WTC11 (cell line): ENCODE measurements around the gene ACBD6. TPM values are rescaled to one million over a fixed set of nuclear protein-coding genes. Genes with fewer than 3 reads are reported as not detected.

Source experiments
- ATAC-seq: fragments of 200-7000 bp; cut with Tn5 transposase; 2 replicates; pipeline ENCODE4 v1.10.0; 2021; ENCODE audit warnings: mild to moderate bottlenecking, moderate library complexity
- CTCF ChIA-PET: fragments of 300-600 bp; sonication (Branson Sonifier 250); formaldehyde crosslinking; loops from one replicate; lab custom pipeline; 2021; ENCODE audit warnings: antibody characterized with exemption; lab: Charles Lee
- POLR2A ChIA-PET: fragments of 350-600 bp; sonication (Branson Sonifier 250); formaldehyde crosslinking; loops from one replicate; lab custom pipeline; 2021; ENCODE audit warnings: antibody characterized with exemption; lab: Charles Lee
- DNase-seq: peaks from one replicate; pipeline ENCODE4 v3.0.0; 2021; ENCODE audit warnings: low spot score
- H3K27ac Mint-ChIP-seq: 2 replicates; pipeline ENCODE4 v1.8.0; 2021; ENCODE audit warnings: mixed read lengths
- H3K27me3 Mint-ChIP-seq: 2 replicates; pipeline ENCODE4 v1.8.0; 2021; ENCODE audit warnings: low read depth, mild to moderate bottlenecking, moderate library complexity, mixed read lengths
- H3K36me3 Mint-ChIP-seq: 2 replicates; pipeline ENCODE4 v1.8.0; 2021; ENCODE audit warnings: mixed read lengths
- H3K4me1 Mint-ChIP-seq: 2 replicates; pipeline ENCODE4 v1.8.0; 2022; ENCODE audit warnings: mixed read lengths
- H3K4me3 Mint-ChIP-seq: 2 replicates; pipeline ENCODE4 v1.8.0; 2021; ENCODE audit warnings: mild to moderate bottlenecking, moderate library complexity, mixed read lengths
- H3K9me3 Mint-ChIP-seq: 2 replicates; pipeline ENCODE4 v1.8.0; 2021; ENCODE audit warnings: mixed read lengths
- ATF6 ChIP-seq: sonication (generic); formaldehyde crosslinking; IDR thresholded peaks from 2 replicates; pipeline ENCODE4 v1.8.1; 2023; ENCODE audit warnings: mild to moderate bottlenecking, missing genetic modification reagents
- FOXP1 ChIP-seq: sonication (generic); formaldehyde crosslinking; IDR thresholded peaks from 2 replicates; pipeline ENCODE4 v1.8.0; 2022; ENCODE audit warnings: missing genetic modification reagents, mild to moderate bottlenecking, moderate library complexity, borderline replicate concordance
- IRF2 ChIP-seq: sonication (generic); formaldehyde crosslinking; IDR thresholded peaks from 2 replicates; pipeline ENCODE4 v1.8.0; 2022; ENCODE audit warnings: low read depth, missing genetic modification reagents, borderline replicate concordance
- MXD4 ChIP-seq: fragments of 250-450 bp; sonication (Bioruptor Pico); IDR thresholded peaks from 2 replicates; pipeline ENCODE4 v1.8.0; 2021; ENCODE audit warnings: mild to moderate bottlenecking, moderate library complexity, borderline replicate concordance
- NFATC4 ChIP-seq: fragments of 250-450 bp; sonication (Bioruptor Pico); IDR thresholded peaks from 2 replicates; pipeline ENCODE4 v1.9.0; 2021; ENCODE audit warnings: mild to moderate bottlenecking
- NR3C1 ChIP-seq: sonication (generic); formaldehyde crosslinking; conservative IDR thresholded peaks from 2 replicates; pipeline ENCODE4 v1.8.1; 2023; ENCODE audit warnings: low read depth, mild to moderate bottlenecking, missing genetic modification reagents
- OVOL2 ChIP-seq: fragments of 250-450 bp; sonication (Bioruptor Pico); IDR thresholded peaks from 2 replicates; pipeline ENCODE4 v1.9.0; 2021; ENCODE audit warnings: mild to moderate bottlenecking, borderline replicate concordance
- TP53 ChIP-seq: sonication (generic); formaldehyde crosslinking; IDR thresholded peaks from 2 replicates; pipeline ENCODE4 v1.8.1; 2023; ENCODE audit warnings: mild to moderate bottlenecking, missing genetic modification reagents
- ZNF317 ChIP-seq: sonication (generic); formaldehyde crosslinking; IDR thresholded peaks from 2 replicates; pipeline ENCODE4 v1.8.1; 2023; ENCODE audit warnings: low read depth, mild to moderate bottlenecking, moderate library complexity, missing genetic modification reagents, borderline replicate concordance
- ZNF425 ChIP-seq: fragments of 250-450 bp; sonication (Bioruptor Pico); conservative IDR thresholded peaks from 2 replicates; pipeline ENCODE4 v1.9.0; 2021; ENCODE audit warnings: mild to moderate bottlenecking
- ZNF532 ChIP-seq: fragments of 250-450 bp; sonication (Bioruptor Pico); IDR thresholded peaks from 2 replicates; pipeline ENCODE4 v1.9.0; 2021; ENCODE audit warnings: mild to moderate bottlenecking, borderline replicate concordance
- total RNA-seq: library from RNA; stranded (reverse); gene quantifications from 3 replicates; pipeline ENCODE4 v1.2.3, GENCODE V29; 2021
- TF ChIP-seq, protein P1 (sequence below): sonication (generic); formaldehyde crosslinking; IDR thresholded peaks from 2 replicates; pipeline ENCODE4 v1.8.1; 2023; ENCODE audit warnings: mild to moderate bottlenecking, missing genetic modification reagents, moderate library complexity
- TF ChIP-seq, protein P2 (sequence below): sonication (generic); formaldehyde crosslinking; IDR thresholded peaks from 2 replicates; pipeline ENCODE4 v1.8.0; 2023; ENCODE audit warnings: missing genetic modification reagents, mild to moderate bottlenecking, borderline replicate concordance
- TF ChIP-seq, protein P3 (sequence below): sonication (generic); formaldehyde crosslinking; IDR thresholded peaks from 2 replicates; pipeline ENCODE4 v1.8.0; 2023; ENCODE audit warnings: mild to moderate bottlenecking, missing genetic modification reagents

The ACBD6 gene
- total RNA-seq, 1 experiment from 2014 or later: 53.5 TPM

- no peaks in the 10 kb centered on the region; the same call in 1 of the 2 replicates for H3K36me3 Mint-ChIP-seq
- ChIA-PET CTCF (interaction anchor here (0.7 to 2.6 kb wide), 4 partner anchors 10 to 1000 kb away, joined by 3 to 16 read pairs (median 8); no protein-coding TSS in a partner anchor), POLR2A (interaction anchor here (0.7 kb wide), 1 partner anchor 8 kb away, joined by 3 read pairs; no protein-coding TSS in a partner anchor)
- TF ChIP-seq MXD4 (CRISPR knock-in tag) (no peak), ATF6 (CRISPR knock-in tag) (no peak)
- TF ChIP-seq, protein P1, sequence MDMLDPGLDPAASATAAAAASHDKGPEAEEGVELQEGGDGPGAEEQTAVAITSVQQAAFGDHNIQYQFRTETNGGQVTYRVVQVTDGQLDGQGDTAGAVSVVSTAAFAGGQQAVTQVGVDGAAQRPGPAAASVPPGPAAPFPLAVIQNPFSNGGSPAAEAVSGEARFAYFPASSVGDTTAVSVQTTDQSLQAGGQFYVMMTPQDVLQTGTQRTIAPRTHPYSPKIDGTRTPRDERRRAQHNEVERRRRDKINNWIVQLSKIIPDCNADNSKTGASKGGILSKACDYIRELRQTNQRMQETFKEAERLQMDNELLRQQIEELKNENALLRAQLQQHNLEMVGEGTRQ (CRISPR knock-in tag): peak; percentile 34
- no peak overlapping the region for H3K4me3 Mint-ChIP-seq
- H3K27ac Mint-ChIP-seq: no peak overlapping the region
- no peaks in the 10 kb centered on the region for H3K9me3 Mint-ChIP-seq
- H3K27me3 Mint-ChIP-seq: no peaks in the 10 kb centered on the region; the same call in 1 of the 2 replicates
- ATAC-seq (no peak), DNase-seq (no peak)
- H3K4me1 Mint-ChIP-seq: peaks cover 21% of the 10 kb centered on the region
Observed at GRCh38 chr1:180262628-180263488, 239.5 kb downstream of the ACBD6 start.

- no peaks in the 10 kb centered on the region; the same call in 1 of the 2 replicates for H3K27me3 Mint-ChIP-seq
- no peak overlapping the region for H3K4me3 Mint-ChIP-seq
- POLR2A ChIA-PET: no interaction called here
- TF ChIP-seq IRF2 (no peak), TP53 (CRISPR knock-in tag) (no peak), NFATC4 (CRISPR knock-in tag) (no peak), OVOL2 (CRISPR knock-in tag) (no peak), NR3C1 (CRISPR knock-in tag) (no peak), FOXP1 (no peak), ZNF532 (no peak), ZNF425 (CRISPR knock-in tag) (no peak), ZNF317 (CRISPR knock-in tag) (no peak)
- TF ChIP-seq, protein P2, sequence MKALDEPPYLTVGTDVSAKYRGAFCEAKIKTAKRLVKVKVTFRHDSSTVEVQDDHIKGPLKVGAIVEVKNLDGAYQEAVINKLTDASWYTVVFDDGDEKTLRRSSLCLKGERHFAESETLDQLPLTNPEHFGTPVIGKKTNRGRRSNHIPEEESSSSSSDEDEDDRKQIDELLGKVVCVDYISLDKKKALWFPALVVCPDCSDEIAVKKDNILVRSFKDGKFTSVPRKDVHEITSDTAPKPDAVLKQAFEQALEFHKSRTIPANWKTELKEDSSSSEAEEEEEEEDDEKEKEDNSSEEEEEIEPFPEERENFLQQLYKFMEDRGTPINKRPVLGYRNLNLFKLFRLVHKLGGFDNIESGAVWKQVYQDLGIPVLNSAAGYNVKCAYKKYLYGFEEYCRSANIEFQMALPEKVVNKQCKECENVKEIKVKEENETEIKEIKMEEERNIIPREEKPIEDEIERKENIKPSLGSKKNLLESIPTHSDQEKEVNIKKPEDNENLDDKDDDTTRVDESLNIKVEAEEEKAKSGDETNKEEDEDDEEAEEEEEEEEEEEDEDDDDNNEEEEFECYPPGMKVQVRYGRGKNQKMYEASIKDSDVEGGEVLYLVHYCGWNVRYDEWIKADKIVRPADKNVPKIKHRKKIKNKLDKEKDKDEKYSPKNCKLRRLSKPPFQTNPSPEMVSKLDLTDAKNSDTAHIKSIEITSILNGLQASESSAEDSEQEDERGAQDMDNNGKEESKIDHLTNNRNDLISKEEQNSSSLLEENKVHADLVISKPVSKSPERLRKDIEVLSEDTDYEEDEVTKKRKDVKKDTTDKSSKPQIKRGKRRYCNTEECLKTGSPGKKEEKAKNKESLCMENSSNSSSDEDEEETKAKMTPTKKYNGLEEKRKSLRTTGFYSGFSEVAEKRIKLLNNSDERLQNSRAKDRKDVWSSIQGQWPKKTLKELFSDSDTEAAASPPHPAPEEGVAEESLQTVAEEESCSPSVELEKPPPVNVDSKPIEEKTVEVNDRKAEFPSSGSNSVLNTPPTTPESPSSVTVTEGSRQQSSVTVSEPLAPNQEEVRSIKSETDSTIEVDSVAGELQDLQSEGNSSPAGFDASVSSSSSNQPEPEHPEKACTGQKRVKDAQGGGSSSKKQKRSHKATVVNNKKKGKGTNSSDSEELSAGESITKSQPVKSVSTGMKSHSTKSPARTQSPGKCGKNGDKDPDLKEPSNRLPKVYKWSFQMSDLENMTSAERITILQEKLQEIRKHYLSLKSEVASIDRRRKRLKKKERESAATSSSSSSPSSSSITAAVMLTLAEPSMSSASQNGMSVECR (CRISPR knock-in tag): no peak
- TF ChIP-seq, protein P3, sequence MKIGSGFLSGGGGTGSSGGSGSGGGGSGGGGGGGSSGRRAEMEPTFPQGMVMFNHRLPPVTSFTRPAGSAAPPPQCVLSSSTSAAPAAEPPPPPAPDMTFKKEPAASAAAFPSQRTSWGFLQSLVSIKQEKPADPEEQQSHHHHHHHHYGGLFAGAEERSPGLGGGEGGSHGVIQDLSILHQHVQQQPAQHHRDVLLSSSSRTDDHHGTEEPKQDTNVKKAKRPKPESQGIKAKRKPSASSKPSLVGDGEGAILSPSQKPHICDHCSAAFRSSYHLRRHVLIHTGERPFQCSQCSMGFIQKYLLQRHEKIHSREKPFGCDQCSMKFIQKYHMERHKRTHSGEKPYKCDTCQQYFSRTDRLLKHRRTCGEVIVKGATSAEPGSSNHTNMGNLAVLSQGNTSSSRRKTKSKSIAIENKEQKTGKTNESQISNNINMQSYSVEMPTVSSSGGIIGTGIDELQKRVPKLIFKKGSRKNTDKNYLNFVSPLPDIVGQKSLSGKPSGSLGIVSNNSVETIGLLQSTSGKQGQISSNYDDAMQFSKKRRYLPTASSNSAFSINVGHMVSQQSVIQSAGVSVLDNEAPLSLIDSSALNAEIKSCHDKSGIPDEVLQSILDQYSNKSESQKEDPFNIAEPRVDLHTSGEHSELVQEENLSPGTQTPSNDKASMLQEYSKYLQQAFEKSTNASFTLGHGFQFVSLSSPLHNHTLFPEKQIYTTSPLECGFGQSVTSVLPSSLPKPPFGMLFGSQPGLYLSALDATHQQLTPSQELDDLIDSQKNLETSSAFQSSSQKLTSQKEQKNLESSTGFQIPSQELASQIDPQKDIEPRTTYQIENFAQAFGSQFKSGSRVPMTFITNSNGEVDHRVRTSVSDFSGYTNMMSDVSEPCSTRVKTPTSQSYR (CRISPR knock-in tag): no peak
Observed at GRCh38 chr1:180261524-180262155, 240.7 kb downstream of the ACBD6 start.

More at GRCh38 chr1:180261524-180262155, 240.7 kb downstream of the ACBD6 start:
- Mint-ChIP-seq H3K9me3 (no peaks in the 10 kb centered on the region), H3K4me1 (peaks cover 22% of the 10 kb centered on the region), H3K27ac (no peak overlapping the region), H3K36me3 (peaks cover 4% of the 10 kb centered on the region; the same call in 1 of the 2 replicates)
- DNase-seq (no peak), ATAC-seq (no peak)
- CTCF ChIA-PET: interaction anchor here (0.8 to 2.7 kb wide), 6 partner anchors 9 to 154 kb away, joined by 3 to 16 read pairs (median 8); no protein-coding TSS in a partner anchor
